Epithelial cell of proximal tubule (primary cell): Measurements from ENCODE around the gene MTX1. TPM values are rescaled to one million over a fixed set of nuclear protein-coding genes. Genes with fewer than 3 reads are reported as not detected.
"Not testable (repeated sequence)": the region's sequence is repeated elsewhere in the genome, so short reads cannot be mapped to it uniquely, and the experiment has no call there.

ENCODE experiments used
- DNase-seq: peaks from one replicate; pipeline ENCODE4 v3.0.0-alpha.2; 2011; ENCODE audit warnings: low read depth
- H3K4me3 ChIP-seq: 2 replicates; pipeline ENCODE4 v1.5.1; 2011; ENCODE audit warnings: low read depth, mild to moderate bottlenecking, low read length
- CTCF ChIP-seq: conservative IDR thresholded peaks from 2 replicates; pipeline ENCODE4 v1.5.1; 2012; ENCODE audit warnings: low read depth, mild to moderate bottlenecking, low read length
- total RNA-seq: library from RNA; depleted of rRNA; stranded (reverse); fragments of >200 nt; gene quantifications from 2 replicates; pipeline ENCODE4 v1.2.3, GENCODE V29; 2015

Gene MTX1
- total RNA-seq, 1 donor from 2014 or later: 75.2 TPM

GRCh38 chr1:155206891-155207805, 1.3 kb upstream of the MTX1 start:
- DNase-seq: no peak
- H3K4me3 ChIP-seq: peak overlapping the region; percentile 100
- TF ChIP-seq CTCF: peak; percentile 95

- TF ChIP-seq CTCF: no peak
- peak within 1 kb of the TSS; percentile 100 for H3K4me3 ChIP-seq
- no peak for DNase-seq
Measured at GRCh38 chr1:155207806-155208540, 522 bp upstream of the MTX1 start, which contains the start of gene THBS3. TSS of gene THBS3 (minus strand) at chr1:155207897. CDS start at chr1:155207876, 21 bp downstream.

GRCh38 chr1:155209312-155209721, 822 bp downstream of the MTX1 start:
- peak overlapping the region; percentile 100 for H3K4me3 ChIP-seq
- no peak for DNase-seq

GRCh38 chr1:155210314-155211104, 2.0 kb downstream of the MTX1 start:
- H3K4me3 ChIP-seq: no peak overlapping the region
- TF ChIP-seq CTCF: no peak
- DNase-seq: no peak

More at GRCh38 chr1:155209312-155209721, 822 bp downstream of the MTX1 start:
- no peak for TF ChIP-seq CTCF

- H3K4me3 ChIP-seq, DNase-seq: not testable (repeated sequence)
Measured at GRCh38 chr1:155211381-155212050, 3.0 kb downstream of the MTX1 start.

- DNase-seq, H3K4me3 ChIP-seq: not testable (repeated sequence)
Measured at GRCh38 chr1:155212051-155212440, 3.6 kb downstream of the MTX1 start.

GRCh38 chr1:155214702-155215101, 6.2 kb downstream of the MTX1 start:
- H3K4me3 ChIP-seq, DNase-seq: not testable (repeated sequence)
